Activated CD8-positive, alpha-beta memory T cell treated with anti-CD3 and anti-CD28 coated beads for 24 hours (primary cell): Measurements from ENCODE around the gene BCL2L11.

Experiments
- DNase-seq: peaks from one replicate; pipeline ENCODE4 v3.0.0-alpha.2; 2020

Gene BCL2L11

GRCh38 chr2:111196435-111196834 lies 75.7 kb downstream of the BCL2L11 start:
- peak; percentile 24 for DNase-seq

DNA sequence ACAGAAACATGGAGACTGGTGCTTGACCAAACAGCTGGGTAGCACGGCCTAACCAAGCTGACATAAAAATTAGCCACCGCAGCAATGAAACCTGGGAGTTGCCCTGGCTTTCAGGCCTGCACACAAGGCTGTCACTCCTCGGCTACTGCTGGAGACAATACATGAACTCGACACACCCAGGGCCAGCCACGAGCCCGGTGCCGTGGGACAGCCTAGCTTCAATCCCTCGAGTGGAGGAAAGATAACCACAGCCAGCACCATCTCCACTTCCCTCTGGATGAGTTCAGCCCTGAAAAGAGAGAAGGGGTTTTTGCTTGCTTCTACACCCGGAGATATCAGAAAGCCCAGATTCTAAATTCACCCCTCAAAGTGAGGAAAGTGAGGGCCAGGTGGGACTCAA lies 78.0 kb downstream of the BCL2L11 start:
- DNase-seq: peak; percentile 38

- peak; percentile 33 for DNase-seq
Measured at GRCh38 chr2:111199840-111200239, 79.1 kb downstream of the BCL2L11 start.

- peak; percentile 50 for DNase-seq
Measured at GRCh38 chr2:111200333-111200881, 79.7 kb downstream of the BCL2L11 start.

DNA sequence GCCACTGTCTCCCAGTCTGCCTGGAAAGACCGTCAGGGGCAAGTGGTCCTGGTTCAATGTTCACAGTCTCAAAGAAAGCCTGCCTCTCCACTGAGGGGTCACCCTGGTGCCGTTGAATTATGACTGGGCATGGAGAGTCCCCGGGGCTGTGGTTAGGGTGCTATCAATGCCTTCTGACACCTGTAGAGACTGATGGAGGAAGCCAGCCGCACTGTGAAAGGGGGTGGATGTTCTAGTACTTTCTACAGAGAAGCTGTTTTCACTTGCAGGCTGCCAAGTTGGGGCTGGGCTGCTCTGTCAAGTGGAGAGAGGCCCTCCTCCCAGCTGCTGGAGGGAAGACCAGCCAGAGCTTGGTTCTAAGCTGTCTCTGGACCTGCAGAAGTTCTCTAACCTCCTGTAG lies 80.5 kb downstream of the BCL2L11 start:
- DNase-seq: peak; percentile 51

DNA sequence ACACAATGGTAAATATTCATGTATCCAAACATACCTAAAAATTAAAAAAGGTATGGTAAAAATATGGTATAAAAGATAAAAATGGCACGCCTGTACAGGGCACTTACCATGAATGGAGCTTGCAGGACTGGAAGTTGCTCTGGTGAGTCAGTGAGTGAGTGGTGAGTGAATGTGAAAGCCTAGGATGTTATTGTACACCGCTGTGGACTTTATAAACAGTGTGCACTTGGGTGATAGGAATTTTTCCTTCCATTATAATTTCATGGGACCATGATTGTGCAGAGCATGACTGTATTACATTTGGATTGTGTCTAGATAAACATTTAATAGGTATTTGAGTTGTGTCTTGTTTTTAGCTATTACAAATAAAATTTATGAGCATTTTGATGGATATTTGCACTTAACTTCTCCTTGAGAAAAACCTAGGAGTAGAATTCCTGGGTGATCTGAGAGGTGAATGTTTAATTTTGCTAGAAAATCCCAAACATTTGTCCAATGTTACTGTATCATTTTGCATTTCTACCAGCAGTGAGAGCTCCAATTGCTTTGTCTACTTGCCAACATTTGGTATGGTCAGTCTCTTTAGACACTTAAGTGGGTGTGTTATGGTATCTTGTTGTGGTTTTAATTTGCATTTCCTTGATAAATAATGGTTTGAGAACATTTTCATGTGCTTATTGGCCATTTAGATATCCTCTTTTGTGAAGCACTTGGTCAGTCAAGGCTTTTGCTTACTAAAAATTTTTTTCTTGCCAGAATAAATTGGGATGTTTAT lies 81.7 kb downstream of the BCL2L11 start:
- no peak for DNase-seq

GRCh38 chr2:111204706-111205105 lies 84.0 kb downstream of the BCL2L11 start:
- DNase-seq: no peak

GRCh38 chr2:111205774-111206173 lies 85.1 kb downstream of the BCL2L11 start:
- no peak for DNase-seq

DNA sequence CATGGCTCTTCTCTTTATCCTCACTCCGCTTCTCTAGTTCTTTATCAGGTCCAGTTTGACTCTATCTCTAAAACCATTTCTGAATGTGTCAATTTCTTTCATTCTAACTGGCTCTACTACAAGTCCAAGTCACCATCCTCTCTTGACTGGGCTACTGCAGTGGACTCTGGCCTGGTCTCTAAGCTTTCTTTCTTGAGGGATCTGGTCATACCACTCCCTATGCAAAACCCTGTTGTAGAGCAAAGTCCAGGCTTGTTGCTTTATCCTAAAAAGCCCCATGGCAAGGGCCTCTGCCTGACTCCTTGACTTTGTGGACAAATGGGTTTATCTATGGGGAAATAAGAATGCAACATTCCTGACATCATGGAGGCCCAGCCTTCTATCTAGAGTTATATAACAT lies 87.1 kb downstream of the BCL2L11 start:
- no peak for DNase-seq

DNA sequence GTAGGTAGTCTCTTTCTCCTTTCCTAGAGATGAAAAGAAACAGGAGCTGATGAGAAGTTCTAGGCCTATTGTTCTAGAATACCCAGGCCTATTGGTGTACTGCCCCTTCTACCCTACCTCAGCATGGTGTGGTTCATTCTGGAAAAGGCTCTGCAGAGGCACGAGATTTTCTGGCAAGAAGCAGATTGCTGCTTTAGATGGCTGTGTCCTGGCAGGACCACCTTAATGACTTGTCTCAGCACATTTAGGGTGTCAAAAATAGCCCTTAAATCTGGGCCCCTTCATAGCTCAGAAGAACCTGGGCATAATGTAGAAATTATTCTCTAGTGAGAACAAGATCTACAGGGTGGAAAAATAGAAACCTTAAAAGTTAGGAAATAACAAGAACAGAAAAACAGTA lies 87.9 kb downstream of the BCL2L11 start:
- no peak for DNase-seq

GRCh38 chr2:111209045-111209514 lies 88.4 kb downstream of the BCL2L11 start:
- no peak for DNase-seq

- DNase-seq: no peak
Measured at GRCh38 chr2:111210036-111210435, 89.3 kb downstream of the BCL2L11 start.

GRCh38 chr2:111213877-111214276 lies 93.2 kb downstream of the BCL2L11 start:
- DNase-seq: no peak

DNA sequence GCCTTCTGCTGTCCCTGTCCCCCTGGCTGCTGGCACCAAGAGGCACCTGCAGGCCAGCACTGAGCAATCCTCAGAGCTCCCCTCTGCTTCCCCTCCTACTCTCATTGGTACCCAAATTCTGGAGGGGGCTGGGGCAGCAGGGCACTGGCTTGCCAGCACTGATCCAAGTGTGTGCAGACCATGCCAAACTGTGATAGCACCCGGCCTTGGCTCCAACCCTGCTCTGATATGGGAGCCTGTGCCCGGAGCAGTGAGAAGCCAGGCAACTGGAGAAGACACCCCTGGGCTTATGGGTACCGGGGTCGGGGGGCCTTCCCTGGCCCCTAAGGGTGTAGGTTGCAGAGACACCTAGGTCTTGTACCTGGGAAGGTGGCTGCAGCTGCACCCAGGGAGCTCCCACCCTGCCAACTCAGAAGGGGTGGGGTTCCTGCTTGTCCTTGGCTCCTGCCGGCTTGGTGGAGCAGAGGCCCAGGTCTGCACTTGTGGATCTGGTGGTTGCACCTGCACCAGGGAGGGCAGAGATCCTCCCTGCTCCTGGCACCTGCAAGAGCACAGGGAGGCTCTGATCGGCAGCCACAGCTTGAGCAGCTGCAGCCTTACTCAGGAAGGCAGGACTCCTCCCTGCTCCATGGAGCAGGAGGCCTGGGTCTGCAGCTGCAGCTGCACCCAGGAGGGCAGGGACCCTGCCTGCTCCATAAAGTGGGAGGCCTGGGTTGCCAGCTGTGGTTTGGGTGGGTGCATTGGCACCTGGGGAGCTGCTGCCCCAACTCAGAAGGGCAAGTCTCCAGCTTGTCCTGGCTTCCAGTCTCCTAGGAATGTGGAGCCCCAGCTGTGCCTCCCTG lies 96.3 kb downstream of the BCL2L11 start:
- DNase-seq: no peak
